ENCODE data around the gene EIF5. TPM values are rescaled to one million over a fixed set of nuclear protein-coding genes. Genes with fewer than 3 reads are reported as not detected.

Gene EIF5
- total and polyA plus RNA-seq, 2 experiments from 2014 or later = 194 to 634 TPM

DNA sequence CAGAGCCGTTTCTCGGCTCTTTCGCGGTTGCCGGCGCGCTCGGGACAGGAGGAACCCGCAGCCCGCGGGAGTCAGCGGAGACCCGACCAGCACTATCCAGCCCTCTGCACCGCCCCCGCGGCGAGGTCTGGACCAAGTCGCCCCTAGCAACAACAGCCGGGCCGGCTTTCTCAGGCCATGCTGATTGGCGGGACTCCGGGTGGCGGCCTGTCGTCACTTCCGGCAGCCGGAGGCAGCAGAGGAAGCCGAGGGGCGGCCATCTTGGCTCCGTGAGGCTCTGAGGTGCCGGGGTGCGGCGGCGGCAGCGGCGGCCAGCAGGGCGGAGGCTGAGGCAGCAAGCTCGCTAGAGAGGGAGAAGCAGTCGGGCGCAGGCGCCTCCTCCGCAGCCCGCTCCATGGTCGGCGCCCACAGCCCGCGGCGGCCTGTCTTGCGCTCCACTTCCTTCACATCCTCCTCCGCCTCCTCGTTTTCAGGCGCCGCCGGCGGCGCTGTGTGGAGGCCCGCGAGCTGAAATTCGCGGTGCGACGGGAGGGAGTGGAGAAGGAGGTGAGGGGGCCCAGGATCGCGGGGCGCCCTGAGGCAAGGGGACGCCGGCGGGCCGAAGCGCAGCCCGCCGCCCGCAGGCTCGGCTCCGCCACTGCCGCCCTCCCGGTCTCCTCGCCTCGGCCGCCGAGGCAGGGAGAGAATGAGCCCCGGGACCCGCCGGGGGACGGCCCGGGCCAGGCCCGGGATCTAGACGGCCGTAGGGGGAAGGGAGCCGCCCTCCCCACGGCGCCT is 51.3 kb downstream of the EIF5 start, which contains the start of gene MARK3:
Gene MARK3 (plus strand): TSS at position 264 of the 777 bp plus-strand sequence. CDS start 615 bp downstream, outside the sequence.
- H3K27me3 ChIP-seq (ENCODE audit: insufficient read depth) = peaks cover 13% of the 10 kb centered on the region
- ATAC-seq (peak; percentile 97), DNase-seq (ENCODE audit: low spot score) (peak; percentile 99)
- peak within 1 kb of the TSS; percentile 75 for H3K4me3 ChIP-seq
- peak within 1 kb of the TSS; percentile 93 for H3K27ac ChIP-seq (ENCODE audit: low read depth)
- H3K79me2 ChIP-seq (replicated peaks; ENCODE audit: insufficient read depth) = peaks cover 49% of the 10 kb centered on the region
- H3K4me3 Mint-ChIP-seq = peak within 1 kb of the TSS; percentile 98
- no peaks in the 10 kb centered on the region for H3K9me3 Mint-ChIP-seq
- peaks cover 12% of the 10 kb centered on the region for H3K4me1 Mint-ChIP-seq
- H3F3A ChIP-seq (replicated peaks; ENCODE audit: low read depth) = peaks cover 10% of the 10 kb centered on the region
- peak within 1 kb of the TSS; percentile 97 for H3K27ac Mint-ChIP-seq
- peaks cover 20% of the 10 kb centered on the region for H3K27me3 Mint-ChIP-seq (ENCODE audit: insufficient read depth, low read depth, poor library complexity)
- peak within 1 kb of the TSS; percentile 100 for H2AFZ ChIP-seq
- H3K36me3 Mint-ChIP-seq (ENCODE audit: low read depth) = no peaks in the 10 kb centered on the region; the same call in 2 of the 3 replicates
- H4K20me1 ChIP-seq (replicated peaks; ENCODE audit: insufficient read depth) = peaks cover 35% of the 10 kb centered on the region
- TF ChIP-seq CTCF (conservative IDR thresholded peaks at IDR 0.05; ENCODE audit: low read depth in 2 of 2) (0 out of 4 replicates have a peak, but pooled peaks of 1 of the 2 experiments have one; percentile 12), ZNF331 (CRISPR knock-in tag; IDR thresholded peaks at IDR 0.05; ENCODE audit: low read depth) (no peak), CREB1 (CRISPR knock-in tag; IDR thresholded peaks at IDR 0.05; ENCODE audit: low read depth) (peak; percentile 93), STAT1 (IDR thresholded peaks at IDR 0.05; ENCODE audit: unreplicated experiment) (no peak), JUNB (IDR thresholded peaks at IDR 0.05; ENCODE audit: unreplicated experiment) (no peak), POLR2AphosphoS5 (IDR thresholded peaks at IDR 0.05; ENCODE audit: low read depth) (peak; percentile 90), EZH2 (IDR thresholded peaks at IDR 0.05; ENCODE audit: low read depth, unreplicated experiment) (no peak), NANOG (IDR thresholded peaks at IDR 0.05; ENCODE audit: borderline replicate concordance) (no peak), ZNF462 (CRISPR knock-in tag; IDR thresholded peaks at IDR 0.05) (no peak), EZH2phosphoT487 (IDR thresholded peaks at IDR 0.05; ENCODE audit: unreplicated experiment) (no peak), ZNF114 (CRISPR knock-in tag; IDR thresholded peaks at IDR 0.05) (no peak)
- TF ChIP-seq, protein P1, sequence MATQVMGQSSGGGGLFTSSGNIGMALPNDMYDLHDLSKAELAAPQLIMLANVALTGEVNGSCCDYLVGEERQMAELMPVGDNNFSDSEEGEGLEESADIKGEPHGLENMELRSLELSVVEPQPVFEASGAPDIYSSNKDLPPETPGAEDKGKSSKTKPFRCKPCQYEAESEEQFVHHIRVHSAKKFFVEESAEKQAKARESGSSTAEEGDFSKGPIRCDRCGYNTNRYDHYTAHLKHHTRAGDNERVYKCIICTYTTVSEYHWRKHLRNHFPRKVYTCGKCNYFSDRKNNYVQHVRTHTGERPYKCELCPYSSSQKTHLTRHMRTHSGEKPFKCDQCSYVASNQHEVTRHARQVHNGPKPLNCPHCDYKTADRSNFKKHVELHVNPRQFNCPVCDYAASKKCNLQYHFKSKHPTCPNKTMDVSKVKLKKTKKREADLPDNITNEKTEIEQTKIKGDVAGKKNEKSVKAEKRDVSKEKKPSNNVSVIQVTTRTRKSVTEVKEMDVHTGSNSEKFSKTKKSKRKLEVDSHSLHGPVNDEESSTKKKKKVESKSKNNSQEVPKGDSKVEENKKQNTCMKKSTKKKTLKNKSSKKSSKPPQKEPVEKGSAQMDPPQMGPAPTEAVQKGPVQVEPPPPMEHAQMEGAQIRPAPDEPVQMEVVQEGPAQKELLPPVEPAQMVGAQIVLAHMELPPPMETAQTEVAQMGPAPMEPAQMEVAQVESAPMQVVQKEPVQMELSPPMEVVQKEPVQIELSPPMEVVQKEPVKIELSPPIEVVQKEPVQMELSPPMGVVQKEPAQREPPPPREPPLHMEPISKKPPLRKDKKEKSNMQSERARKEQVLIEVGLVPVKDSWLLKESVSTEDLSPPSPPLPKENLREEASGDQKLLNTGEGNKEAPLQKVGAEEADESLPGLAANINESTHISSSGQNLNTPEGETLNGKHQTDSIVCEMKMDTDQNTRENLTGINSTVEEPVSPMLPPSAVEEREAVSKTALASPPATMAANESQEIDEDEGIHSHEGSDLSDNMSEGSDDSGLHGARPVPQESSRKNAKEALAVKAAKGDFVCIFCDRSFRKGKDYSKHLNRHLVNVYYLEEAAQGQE (IDR thresholded peaks at IDR 0.05; ENCODE audit: unreplicated experiment) = no peak
- TF ChIP-seq, protein P2, sequence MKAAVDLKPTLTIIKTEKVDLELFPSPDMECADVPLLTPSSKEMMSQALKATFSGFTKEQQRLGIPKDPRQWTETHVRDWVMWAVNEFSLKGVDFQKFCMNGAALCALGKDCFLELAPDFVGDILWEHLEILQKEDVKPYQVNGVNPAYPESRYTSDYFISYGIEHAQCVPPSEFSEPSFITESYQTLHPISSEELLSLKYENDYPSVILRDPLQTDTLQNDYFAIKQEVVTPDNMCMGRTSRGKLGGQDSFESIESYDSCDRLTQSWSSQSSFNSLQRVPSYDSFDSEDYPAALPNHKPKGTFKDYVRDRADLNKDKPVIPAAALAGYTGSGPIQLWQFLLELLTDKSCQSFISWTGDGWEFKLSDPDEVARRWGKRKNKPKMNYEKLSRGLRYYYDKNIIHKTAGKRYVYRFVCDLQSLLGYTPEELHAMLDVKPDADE (IDR thresholded peaks at IDR 0.05) = peak; percentile 39
- peaks cover 8% of the 10 kb centered on the region; the same call in 1 of the 2 replicates for H3K4me1 ChIP-seq (ENCODE audit: insufficient read depth)
- peak within 1 kb of the TSS; percentile 99 for H3K4me2 ChIP-seq
- H3K36me3 ChIP-seq (ENCODE audit: insufficient read depth) = no peaks in the 10 kb centered on the region
- H3K9me2 ChIP-seq (ENCODE audit: insufficient read depth) = no peaks in the 10 kb centered on the region
